AG09319 (cell line): Measurements from ENCODE around the gene HAUS6.

Source experiments
- DNase-seq: peaks from one replicate; pipeline ENCODE4 v3.0.0-alpha.2; 2010; ENCODE audit warnings: low read depth; ENCODE audit errors: extremely low read depth
- TF ChIP-seq, protein P1 (sequence below): IDR thresholded peaks from 2 replicates; pipeline ENCODE4 v1.5.1; 2011; ENCODE audit warnings: low read depth, mild to moderate bottlenecking, inconsistent platforms, low read length, moderate library complexity

HAUS6 gene

DNA sequence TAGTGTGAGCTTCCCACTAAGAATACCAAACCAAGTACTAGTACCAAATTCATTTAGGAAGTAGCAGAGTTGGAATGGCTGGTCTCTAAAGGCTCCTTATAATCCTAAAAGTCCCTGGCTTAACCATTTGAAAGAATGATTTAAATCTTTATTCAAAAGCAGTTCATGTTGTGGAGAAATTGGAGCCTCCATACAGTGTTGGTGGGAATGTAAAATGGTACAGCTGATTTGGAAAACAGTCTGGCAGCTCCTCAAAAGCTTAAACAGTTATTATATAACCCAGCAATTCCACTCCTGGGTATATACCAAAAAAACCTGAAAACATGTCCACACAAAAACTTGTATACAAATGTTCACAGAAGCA is 21.7 kb upstream of the HAUS6 start:
- TF ChIP-seq, protein P1, sequence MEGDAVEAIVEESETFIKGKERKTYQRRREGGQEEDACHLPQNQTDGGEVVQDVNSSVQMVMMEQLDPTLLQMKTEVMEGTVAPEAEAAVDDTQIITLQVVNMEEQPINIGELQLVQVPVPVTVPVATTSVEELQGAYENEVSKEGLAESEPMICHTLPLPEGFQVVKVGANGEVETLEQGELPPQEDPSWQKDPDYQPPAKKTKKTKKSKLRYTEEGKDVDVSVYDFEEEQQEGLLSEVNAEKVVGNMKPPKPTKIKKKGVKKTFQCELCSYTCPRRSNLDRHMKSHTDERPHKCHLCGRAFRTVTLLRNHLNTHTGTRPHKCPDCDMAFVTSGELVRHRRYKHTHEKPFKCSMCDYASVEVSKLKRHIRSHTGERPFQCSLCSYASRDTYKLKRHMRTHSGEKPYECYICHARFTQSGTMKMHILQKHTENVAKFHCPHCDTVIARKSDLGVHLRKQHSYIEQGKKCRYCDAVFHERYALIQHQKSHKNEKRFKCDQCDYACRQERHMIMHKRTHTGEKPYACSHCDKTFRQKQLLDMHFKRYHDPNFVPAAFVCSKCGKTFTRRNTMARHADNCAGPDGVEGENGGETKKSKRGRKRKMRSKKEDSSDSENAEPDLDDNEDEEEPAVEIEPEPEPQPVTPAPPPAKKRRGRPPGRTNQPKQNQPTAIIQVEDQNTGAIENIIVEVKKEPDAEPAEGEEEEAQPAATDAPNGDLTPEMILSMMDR, result no peak

DNA sequence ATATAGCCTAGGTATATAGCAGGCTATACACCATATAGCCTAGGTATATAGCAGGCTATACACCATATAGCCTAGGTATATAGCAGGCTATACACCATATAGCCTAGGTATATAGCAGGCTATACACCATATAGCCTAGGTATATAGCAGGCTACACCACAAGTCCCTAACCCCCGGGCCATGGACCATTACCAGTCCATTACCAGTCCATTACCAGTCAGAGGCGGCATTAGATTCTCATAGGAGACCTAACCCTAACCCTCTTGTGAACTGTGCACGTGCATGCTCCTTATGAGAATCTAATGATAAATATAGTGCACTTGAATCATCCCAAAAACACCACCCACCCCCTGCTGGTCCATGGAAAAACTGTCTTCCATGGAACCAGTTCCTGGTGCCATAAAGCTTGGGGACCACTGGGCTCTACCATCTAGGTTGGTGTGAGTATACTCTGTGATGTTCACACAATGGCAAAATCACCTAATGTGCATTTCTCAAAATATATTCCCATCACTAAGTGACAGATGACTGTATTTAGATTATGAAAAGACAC is 19.9 kb upstream of the HAUS6 start:
- DNase-seq, result no peak
- TF ChIP-seq, protein P1, result no peak

More for the DNA sequence above, 21.7 kb upstream of the HAUS6 start:
- DNase-seq, result no peak

DNA sequence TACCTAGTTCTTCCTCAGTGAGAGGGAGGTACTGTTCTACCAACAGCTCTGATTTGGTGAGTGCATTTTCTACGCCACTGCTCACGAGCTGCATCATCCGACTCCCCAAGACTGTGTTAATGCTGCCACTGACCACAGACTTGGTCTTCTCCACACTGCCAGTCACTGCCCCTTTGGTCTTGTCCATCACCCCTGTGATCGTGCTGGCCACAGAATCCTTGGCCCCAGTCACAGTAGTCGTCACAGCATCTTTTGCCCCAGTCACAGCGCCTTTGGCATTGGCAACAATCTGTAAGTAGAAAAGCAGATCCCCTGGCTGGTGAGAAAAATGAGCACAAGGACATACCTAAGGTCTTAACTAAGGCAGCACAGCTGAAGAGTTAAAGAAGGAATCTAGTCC is 18.2 kb upstream of the HAUS6 start:
- no peak for DNase-seq
- TF ChIP-seq, protein P1, result no peak

DNA sequence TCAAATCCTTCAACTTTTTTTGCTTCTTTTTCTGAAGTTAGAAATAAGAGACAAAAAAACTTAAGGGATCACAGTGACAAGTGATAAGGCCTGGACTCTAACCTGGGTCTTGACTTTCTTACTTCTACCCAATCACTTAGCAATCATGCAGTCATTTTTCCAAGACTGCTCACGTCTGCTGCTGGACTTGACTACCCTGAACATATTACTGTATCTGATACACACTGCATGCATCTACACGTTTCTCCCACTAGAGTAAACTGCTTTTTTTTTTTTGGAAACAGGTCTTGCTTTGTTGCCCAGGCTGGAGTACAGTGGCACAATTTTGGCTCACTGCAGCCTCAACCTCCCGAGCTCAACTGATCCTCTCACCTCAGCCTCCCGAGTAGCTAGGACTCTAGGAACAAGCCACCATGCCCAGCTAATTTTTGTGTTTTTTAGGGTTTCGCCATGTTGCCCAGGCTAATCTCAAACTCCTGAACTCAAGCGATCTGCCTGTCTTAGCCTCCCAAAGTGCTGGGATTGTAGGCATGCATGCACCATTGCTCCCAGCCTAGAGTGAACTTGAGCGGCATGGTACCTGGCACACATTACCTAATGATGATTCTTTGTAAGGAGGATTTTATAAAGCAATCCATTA is 17.2 kb upstream of the HAUS6 start:
- TF ChIP-seq, protein P1, result no peak
- DNase-seq, result no peak

DNA sequence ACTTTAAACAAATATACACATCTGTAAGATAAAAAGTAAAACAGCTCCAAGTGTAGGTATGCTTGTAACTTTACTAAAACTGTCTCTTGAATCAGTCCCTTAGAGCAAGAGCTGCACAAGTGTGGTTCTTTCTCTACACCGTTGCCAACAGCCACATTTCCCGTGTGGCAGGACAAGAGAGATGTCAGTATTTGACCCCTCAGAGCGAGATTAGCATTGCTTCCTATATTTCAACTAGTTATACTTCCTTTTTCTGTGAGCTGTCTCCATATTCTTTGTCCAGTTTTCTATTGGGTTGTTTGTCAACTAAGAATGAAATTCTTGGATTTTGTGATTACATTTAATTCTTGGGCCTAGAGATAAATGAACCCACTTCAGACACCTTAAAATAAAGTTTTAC is 16.5 kb upstream of the HAUS6 start:
- no peak for DNase-seq
- TF ChIP-seq, protein P1, result no peak

DNA sequence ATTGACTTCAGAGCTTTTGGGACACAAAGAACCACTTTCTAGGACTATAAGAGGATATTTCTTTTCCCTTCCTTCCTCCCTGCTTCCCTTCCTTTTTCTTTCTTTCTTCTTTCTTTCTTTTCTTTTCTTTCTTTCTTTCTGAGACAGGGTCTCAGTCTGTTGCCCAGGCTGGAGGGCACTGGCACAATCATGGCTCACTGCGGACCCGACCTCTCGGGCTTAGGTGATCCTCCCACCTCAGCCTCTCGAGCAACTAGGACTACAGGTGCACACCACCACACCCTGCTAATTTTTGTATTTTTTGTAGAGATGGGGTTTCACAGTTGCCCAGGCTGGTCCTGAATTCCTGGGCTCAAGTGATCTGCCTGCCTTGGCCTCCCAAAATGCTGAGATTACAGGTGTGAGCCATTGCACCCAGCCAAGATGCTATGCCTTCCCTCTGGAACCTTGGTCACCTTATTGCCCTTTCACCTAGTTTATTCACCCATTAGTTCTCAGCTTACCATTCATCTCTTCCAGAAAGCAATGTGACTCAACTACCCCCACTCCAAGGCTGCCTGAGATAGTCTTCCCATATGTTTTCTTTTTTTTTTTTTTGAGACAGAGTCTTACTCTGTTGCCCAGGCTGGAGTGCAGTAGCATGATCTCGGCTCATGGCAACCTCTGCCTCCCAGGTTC is 14.5 kb upstream of the HAUS6 start:
- DNase-seq, result no peak
- TF ChIP-seq, protein P1, result no peak

DNA sequence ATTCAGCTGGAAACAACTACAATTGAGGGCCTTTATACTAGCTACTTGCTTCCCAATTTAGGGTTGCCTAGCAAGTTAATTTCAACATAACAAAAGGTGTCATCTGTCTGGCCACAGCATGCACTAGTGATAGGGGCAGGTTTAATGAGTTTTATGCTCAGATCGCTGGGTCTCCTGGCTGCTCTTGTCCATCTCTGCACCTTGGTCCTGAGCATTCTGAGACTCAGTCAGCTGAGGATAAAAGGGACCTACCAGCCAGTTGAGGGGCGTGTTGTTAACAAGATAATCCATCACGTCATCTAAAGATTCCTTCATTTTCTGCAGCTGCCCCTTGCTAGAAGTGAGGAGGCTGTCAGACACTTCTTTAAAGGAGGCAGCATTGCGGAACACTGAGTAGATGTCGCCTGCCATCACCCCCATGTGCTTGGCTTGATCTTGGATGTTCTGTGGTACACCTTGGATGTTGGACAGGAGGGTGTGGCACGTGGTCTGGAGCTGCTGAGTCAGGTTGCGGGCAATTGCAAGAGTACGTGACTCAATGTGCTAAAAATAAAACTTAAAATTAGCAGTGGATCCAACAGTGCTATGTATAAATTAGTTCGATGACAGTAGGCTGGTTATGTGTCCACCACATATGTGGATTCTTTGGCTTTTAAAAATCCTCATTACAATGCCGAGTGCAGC is 13.5 kb upstream of the HAUS6 start:
- TF ChIP-seq, protein P1, result no peak
- DNase-seq, result no peak
